T-helper 1 cell treated with Interleukin-12 subunit alpha and Interleukin-12 subunit beta and Interleukin-4 antibody, amounts not matched to agents 30 μg/mL and 1 μg/mL, for 36 hours (primary cell): ENCODE measurements around the gene CCDC186.
"Not testable (repeated sequence)": the region's sequence is repeated elsewhere in the genome, so short reads cannot be mapped to it uniquely, and the experiment has no call there.

Experiments
- H3K27ac Mint-ChIP-seq: one replicate; pipeline ENCODE4 v1.8.0; 2021; ENCODE audit warnings: mild to moderate bottlenecking, mixed read lengths
- H3K27me3 Mint-ChIP-seq: one replicate; pipeline ENCODE4 v1.8.0; 2021; ENCODE audit warnings: low read depth, mixed read lengths
- H3K36me3 Mint-ChIP-seq: one replicate; pipeline ENCODE4 v1.8.0; 2021; ENCODE audit warnings: low read depth, mixed read lengths
- H3K4me1 Mint-ChIP-seq: one replicate; pipeline ENCODE4 v1.8.0; 2021; ENCODE audit warnings: low read depth, mixed read lengths
- H3K4me3 Mint-ChIP-seq: one replicate; pipeline ENCODE4 v1.8.0; 2021; ENCODE audit warnings: mild to moderate bottlenecking, moderate library complexity, mixed read lengths
- H3K9me3 Mint-ChIP-seq: one replicate; pipeline ENCODE4 v1.8.0; 2021; ENCODE audit warnings: mixed read lengths

Gene CCDC186

DNA sequence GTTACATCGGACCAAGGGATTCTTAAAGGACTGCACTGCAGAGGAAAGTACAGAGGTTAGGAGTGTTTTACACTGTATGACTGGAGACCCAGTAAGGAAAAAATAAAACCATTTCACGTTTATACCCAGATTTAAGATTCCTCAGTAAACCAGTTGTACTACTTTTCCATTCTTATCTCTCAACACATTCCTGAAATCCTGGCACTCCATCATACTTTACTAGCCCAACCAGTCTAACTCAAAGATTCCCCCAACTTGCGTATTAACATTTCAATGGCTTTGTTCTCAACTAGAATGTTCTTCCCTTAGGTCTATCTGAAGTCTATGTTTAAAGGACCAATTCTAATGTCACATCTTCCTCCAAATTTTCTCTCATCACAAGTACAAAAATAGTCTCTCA is 8.0 kb downstream of the CCDC186 start:
- Mint-ChIP-seq H3K27me3 (no peaks in the 10 kb centered on the region), H3K9me3 (peaks cover 8% of the 10 kb centered on the region), H3K36me3 (peaks cover 42% of the 10 kb centered on the region), H3K27ac (no peak overlapping the region), H3K4me1 (peaks cover 19% of the 10 kb centered on the region), H3K4me3 (no peak overlapping the region)

DNA sequence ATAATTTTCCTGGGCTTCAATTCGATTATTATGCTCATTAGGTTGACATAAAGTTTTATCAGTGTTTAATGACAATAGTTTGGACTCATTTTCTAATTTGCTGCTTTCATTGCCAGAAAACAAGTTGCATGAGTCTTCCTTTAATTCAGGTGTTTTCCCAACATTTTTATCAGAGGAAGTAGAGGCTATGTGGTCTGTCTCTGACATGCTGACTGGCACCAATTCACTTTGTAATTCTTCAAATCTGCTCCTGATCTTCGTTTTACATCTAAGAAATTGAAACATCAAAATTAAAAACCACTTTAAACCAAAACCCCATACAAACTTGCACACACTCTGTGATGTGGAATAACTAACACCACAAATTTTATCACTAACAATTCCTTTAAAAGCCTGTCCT is 10.9 kb downstream of the CCDC186 start:
- Mint-ChIP-seq H3K4me3 (no peak overlapping the region), H3K27ac (no peak overlapping the region), H3K27me3 (no peaks in the 10 kb centered on the region)

DNA sequence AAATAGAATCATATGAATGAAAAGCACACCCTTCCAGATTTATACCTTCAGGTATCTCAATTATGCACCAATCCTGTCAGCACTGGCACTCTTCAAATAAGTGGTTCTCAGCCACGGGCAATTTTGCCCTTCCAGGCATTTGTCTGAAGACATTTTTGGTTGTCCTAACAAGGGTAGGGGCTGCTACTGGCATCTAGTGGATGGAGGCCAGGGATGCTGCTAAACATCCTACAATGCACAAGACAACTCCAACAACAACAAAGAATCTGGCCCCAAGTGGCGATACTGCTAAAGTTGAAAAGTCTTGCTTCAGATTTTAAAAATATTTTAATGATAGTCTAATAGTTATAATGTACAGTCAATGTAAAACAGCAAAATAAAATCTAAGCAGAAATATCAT is 16.1 kb downstream of the CCDC186 start:
- Mint-ChIP-seq H3K4me1 (peaks cover 10% of the 10 kb centered on the region), H3K27me3 (no peaks in the 10 kb centered on the region), H3K9me3 (no peaks in the 10 kb centered on the region), H3K36me3 (peaks cover 31% of the 10 kb centered on the region), H3K27ac (no peak overlapping the region), H3K4me3 (no peak overlapping the region)

More for the DNA sequence above, 10.9 kb downstream of the CCDC186 start:
- no peaks in the 10 kb centered on the region for H3K9me3 Mint-ChIP-seq
- H3K4me1 Mint-ChIP-seq, result peaks cover 16% of the 10 kb centered on the region
- peaks cover 34% of the 10 kb centered on the region for H3K36me3 Mint-ChIP-seq

DNA sequence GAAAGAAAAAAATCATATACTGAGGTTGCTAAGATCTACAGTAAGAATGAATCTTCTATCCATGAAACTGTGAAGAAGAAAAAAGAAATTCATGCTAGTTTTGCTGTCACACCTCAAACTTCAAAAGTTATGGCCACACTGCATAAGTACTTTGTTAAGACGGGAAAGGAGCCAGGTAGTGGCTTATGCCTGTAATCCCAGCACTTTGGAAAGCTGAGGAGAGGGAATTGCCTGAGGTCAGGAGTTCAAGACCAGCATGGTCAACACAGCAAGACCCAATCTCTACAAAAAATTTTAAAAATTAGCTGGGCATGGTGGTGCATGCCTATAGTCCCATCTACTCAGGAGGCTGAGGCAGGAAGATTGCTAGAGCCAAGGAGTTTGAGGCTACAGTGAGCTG is 22.1 kb downstream of the CCDC186 start:
- Mint-ChIP-seq H3K4me1 (peaks cover 2% of the 10 kb centered on the region), H3K27me3 (no peaks in the 10 kb centered on the region), H3K4me3 (no peak overlapping the region), H3K36me3 (peaks cover 44% of the 10 kb centered on the region), H3K9me3 (no peaks in the 10 kb centered on the region), H3K27ac (no peak overlapping the region)

DNA sequence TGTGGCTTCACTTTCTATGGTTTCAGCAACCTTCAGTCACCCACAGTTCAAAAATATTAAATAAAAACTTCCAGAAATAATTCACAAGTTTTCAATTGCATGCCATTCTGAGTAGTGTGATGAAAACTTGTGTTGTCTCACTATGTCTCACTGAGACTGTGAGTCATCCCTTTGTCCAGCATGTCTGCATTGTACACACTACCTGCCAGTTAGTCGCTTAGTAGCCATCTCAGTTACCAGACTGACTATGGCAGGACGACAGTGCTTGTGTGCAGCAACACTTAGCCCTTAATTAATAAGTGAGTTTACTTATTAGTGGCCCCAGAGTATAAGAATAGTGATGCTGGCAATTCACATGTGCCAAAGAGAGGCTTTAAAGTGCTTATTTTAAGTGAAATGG is 22.5 kb downstream of the CCDC186 start:
- H3K27me3 Mint-ChIP-seq, result no peaks in the 10 kb centered on the region
- H3K27ac Mint-ChIP-seq, result no peak overlapping the region
- H3K4me3 Mint-ChIP-seq, result no peak overlapping the region
- peaks cover 2% of the 10 kb centered on the region for H3K4me1 Mint-ChIP-seq
- no peaks in the 10 kb centered on the region for H3K9me3 Mint-ChIP-seq
- peaks cover 42% of the 10 kb centered on the region for H3K36me3 Mint-ChIP-seq

DNA sequence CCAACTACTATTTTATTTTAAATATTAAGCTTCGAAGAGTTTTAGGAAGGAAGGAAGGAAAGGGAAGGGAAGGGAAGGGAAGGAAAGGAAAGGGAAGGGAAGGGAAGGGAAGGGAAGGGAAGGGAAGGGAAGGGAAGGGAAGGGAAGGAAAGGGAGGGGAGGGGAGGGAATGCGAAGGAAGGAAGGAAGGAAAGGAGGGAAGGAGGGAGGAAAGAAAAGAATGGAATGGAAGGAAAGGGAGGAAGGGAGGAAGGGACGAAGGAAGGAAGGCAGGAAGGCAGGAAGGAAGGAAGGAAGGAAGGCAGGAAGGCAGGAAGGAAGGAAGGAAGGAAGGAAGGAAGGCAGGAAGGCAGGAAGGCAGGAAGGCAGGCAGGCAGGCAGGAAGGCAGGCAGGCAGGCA is 24.5 kb downstream of the CCDC186 start:
- not testable (repeated sequence) for H3K4me1 Mint-ChIP-seq, H3K27ac Mint-ChIP-seq, H3K4me3 Mint-ChIP-seq, H3K27me3 Mint-ChIP-seq, H3K9me3 Mint-ChIP-seq
- H3K36me3 Mint-ChIP-seq, result peaks cover 41% of the 10 kb centered on the region

DNA sequence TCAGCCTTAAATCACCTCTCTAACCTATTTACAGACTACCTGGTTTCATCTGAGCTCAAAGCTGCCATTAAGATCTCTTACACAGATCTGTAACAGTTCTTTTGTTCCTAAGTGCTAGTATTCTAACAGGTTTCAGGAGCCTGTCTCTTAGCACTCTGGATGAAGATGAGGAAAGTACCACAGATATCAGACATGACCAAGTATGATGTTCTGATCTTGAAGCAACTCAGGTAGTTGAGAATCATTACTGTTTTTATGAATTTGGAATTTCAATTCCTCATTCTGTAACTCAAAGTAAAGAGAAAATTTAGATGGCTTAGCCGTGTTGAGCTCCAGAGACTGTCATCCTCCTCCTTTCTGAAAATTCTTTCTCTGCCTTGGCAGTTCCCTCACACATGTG is 30.8 kb downstream of the CCDC186 start:
- Mint-ChIP-seq H3K9me3 (no peaks in the 10 kb centered on the region), H3K27me3 (no peaks in the 10 kb centered on the region), H3K27ac (no peak overlapping the region), H3K4me1 (no peaks in the 10 kb centered on the region), H3K4me3 (no peak overlapping the region), H3K36me3 (peaks cover 18% of the 10 kb centered on the region)

DNA sequence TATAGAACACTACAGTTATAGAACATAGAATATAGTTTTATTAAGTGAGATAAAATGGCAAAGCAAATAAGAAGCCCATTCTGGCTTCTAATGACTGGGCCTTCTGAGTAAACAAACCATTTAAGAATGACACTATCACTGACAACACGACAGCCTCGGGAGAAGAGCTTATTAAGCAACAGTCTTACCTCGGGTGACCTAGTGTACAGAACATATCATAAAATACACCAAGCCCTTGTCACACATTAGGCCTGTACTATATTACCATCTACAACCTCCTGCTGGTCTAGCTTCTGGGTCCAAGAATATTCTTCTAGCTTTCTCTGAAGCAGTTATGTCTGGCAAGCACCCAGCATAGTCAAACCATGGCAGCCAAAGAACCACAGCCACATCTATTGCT is 32.0 kb downstream of the CCDC186 start:
- no peak overlapping the region for H3K27ac Mint-ChIP-seq

DNA sequence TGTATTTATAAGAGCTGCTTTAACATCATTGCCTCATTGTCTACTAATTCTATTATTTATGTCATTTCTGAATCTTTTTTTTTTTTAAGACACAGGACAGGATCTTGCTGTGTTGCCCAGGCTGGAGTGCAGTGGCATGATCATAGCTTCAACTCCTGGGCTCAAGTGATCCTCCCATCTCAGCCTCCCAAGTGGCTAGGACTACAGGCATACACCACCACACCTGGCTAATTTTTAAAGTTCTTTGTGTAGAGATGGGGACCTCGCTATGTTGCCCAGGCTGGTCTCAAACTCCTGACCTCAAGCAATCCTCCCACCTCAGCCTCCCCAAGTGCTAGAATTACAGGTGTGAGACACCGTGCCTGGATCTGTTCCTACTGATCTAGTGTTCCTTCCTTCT is 33.2 kb downstream of the CCDC186 start:
- H3K4me3 Mint-ChIP-seq, H3K4me1 Mint-ChIP-seq, H3K9me3 Mint-ChIP-seq, H3K27me3 Mint-ChIP-seq, H3K27ac Mint-ChIP-seq: not testable (repeated sequence)
- H3K36me3 Mint-ChIP-seq, result peaks cover 11% of the 10 kb centered on the region

More for the DNA sequence above, 32.0 kb downstream of the CCDC186 start:
- Mint-ChIP-seq H3K27me3 (no peaks in the 10 kb centered on the region), H3K9me3 (no peaks in the 10 kb centered on the region), H3K36me3 (peaks cover 11% of the 10 kb centered on the region), H3K4me1 (no peaks in the 10 kb centered on the region), H3K4me3 (no peak overlapping the region)

DNA sequence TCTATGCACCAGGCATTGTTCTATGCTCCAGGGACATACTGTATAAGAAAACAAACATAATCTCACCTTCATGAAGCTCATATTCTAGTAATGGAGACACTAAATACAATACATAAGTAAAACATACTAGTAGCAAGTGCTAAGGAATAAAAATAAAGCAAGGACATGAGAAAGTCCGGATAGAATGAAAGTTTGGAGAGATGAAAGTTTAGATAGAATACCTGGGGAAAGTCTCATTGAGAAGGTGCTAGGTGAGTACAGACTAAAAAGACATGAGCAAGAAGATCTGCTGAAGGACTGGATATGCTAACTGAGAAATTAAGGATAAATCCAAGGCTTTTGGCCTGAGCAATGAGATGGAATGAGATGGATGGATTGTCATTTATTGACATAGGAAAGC is 34.0 kb downstream of the CCDC186 start:
- H3K27me3 Mint-ChIP-seq, result no peaks in the 10 kb centered on the region
- no peaks in the 10 kb centered on the region for H3K9me3 Mint-ChIP-seq
- H3K4me3 Mint-ChIP-seq, result no peak overlapping the region
- H3K4me1 Mint-ChIP-seq, result no peaks in the 10 kb centered on the region
- peaks cover 13% of the 10 kb centered on the region for H3K36me3 Mint-ChIP-seq
- H3K27ac Mint-ChIP-seq, result no peak overlapping the region

DNA sequence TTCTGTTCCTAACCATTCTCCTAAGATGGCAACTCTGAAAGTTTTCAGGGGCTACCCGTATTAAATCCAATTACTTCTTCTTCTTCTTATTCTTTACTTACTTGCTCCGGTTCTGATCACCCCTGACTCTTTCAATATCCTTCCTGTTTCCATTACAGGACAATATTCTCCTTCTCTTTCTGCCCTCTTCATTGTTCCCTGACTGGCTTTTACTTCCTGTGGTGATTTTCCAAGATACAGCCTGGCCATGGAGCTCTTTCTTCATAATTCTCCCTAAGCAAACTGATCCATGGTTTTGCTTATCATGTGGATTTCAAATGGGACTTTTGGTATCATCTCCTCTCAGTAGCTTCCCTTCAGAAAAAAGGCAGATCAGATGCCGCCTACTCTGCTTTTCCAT is 35.4 kb downstream of the CCDC186 start:
- Mint-ChIP-seq H3K4me3 (no peak overlapping the region), H3K27ac (no peak overlapping the region), H3K36me3 (peaks cover 23% of the 10 kb centered on the region), H3K27me3 (no peaks in the 10 kb centered on the region), H3K4me1 (no peaks in the 10 kb centered on the region), H3K9me3 (no peaks in the 10 kb centered on the region)

DNA sequence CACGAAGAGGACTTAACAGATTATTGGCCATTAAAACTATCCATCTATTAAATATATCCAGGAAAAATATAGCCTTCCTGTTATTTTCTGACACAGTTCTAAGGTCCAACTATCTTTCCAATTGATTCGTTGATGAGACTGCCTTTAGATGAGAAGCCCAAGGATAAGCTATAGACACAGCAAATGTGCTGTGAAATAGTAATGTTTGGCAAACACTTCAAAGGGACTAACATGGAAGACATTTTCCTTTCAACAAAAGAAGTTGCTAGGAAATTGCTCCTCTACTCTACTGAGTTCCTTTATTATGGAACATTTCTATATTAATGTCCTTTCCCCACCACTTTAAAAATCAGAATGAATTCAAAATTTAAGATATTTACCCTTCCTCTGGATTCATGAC is 38.5 kb downstream of the CCDC186 start:
- Mint-ChIP-seq H3K27me3 (no peaks in the 10 kb centered on the region), H3K36me3 (peaks cover 38% of the 10 kb centered on the region), H3K4me3 (no peak overlapping the region), H3K4me1 (peaks cover 2% of the 10 kb centered on the region), H3K9me3 (no peaks in the 10 kb centered on the region), H3K27ac (no peak overlapping the region)

DNA sequence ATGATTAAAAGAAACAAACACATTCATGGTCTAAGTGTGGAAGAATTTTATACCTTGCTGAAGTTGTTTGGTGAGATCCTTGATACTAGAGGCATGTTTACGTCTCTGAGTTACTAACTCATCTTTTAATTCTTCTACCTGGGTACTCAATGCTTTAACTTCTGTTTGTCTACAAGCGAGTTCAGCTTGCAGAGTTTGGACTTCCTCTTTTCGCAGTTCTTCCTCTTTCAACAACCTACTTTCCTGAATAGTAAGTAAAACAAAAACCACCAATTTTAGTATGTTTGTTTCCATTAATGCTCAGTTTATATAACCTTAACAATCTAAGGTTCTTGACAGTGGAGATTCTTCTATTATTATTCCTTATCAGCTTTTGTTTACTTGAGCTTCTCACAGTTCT is 42.9 kb downstream of the CCDC186 start:
- H3K4me1 Mint-ChIP-seq, result peaks cover 2% of the 10 kb centered on the region
- H3K36me3 Mint-ChIP-seq, result peaks cover 44% of the 10 kb centered on the region
- H3K4me3 Mint-ChIP-seq, result no peak overlapping the region
- no peak overlapping the region for H3K27ac Mint-ChIP-seq
- H3K27me3 Mint-ChIP-seq, result no peaks in the 10 kb centered on the region
- H3K9me3 Mint-ChIP-seq, result no peaks in the 10 kb centered on the region

DNA sequence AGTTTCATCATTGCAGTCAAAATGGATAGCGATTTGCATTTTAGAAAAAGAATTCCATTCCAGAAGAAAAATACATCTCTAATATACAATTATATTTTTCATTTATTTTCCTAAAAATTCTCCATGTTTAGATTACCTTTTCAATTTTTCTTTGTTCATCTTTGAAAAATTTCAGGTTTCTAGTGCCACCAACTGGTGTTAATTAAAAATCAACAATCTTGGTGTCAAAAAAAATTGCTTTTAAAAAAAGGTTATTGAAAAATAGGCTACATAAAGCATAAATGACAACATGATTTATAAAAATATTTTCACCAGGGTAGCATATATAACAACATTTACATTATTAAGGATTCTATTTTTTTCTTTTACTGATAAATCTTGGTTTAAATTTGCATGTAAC is 53.0 kb downstream of the CCDC186 start:
- Mint-ChIP-seq H3K27ac (no peak overlapping the region), H3K36me3 (peaks cover 14% of the 10 kb centered on the region), H3K4me3 (no peak overlapping the region), H3K27me3 (no peaks in the 10 kb centered on the region), H3K4me1 (no peaks in the 10 kb centered on the region), H3K9me3 (no peaks in the 10 kb centered on the region)

DNA sequence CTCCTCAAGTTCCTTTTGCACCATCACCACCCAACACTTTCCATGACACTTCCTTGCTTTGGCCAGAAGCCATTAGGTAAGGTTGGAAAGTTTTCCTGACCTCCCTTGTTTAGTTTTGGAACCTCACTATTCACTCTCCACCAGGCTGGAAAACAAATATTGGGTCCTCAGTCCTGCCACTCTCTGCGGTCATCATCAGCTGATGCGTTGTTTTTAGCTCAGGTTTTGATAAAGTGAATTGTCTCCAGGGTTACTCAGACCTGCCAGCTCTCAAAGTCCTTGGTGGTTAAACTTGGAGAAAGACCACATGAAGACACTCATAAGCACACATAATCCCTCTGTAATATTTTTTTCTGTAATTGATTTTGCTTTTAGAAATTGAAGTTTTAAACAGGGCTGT is 55.5 kb downstream of the CCDC186 start:
- Mint-ChIP-seq H3K36me3 (peaks cover 6% of the 10 kb centered on the region), H3K4me1 (no peaks in the 10 kb centered on the region), H3K27ac (no peak overlapping the region), H3K4me3 (no peak overlapping the region), H3K9me3 (no peaks in the 10 kb centered on the region), H3K27me3 (peaks cover 9% of the 10 kb centered on the region)

DNA sequence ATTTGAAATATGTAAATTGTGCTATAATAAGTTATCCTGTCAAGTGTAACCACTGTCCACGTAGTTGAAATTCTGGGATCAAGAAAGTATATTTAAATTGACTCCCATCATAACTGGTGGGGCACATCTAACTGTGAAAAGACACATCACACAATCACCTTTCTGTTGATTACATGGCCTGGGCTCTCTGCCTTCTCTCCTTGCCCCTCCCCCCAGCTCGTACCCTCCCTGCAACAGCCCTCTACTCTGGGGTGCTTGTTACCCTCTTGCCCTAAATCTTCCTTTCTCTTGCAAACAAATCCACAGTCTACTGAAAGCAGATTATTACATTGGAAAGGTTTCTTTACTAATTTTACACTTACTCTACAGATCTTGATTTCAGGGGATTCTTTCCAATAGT is 56.3 kb downstream of the CCDC186 start:
- Mint-ChIP-seq H3K36me3 (peaks cover 6% of the 10 kb centered on the region), H3K4me3 (no peak overlapping the region), H3K4me1 (no peaks in the 10 kb centered on the region), H3K27ac (no peak overlapping the region), H3K9me3 (no peaks in the 10 kb centered on the region), H3K27me3 (peaks cover 13% of the 10 kb centered on the region)
